KOPT-K1 (cell line): ENCODE data around the gene NUP62.

Experiments
- H3K27ac ChIP-seq: fragments of 200-600 bp; sonication (generic); 2 replicates; pipeline ENCODE4 v1.5.1; 2016; ENCODE audit warnings: antibody characterized with exemption, mild to moderate bottlenecking, low read depth, low read length; ENCODE audit not compliant: poor library complexity, severe bottlenecking
- H3K36me3 ChIP-seq: fragments of 200-600 bp; sonication (generic); 2 replicates; pipeline ENCODE4 v1.5.1; 2017; ENCODE audit warnings: antibody characterized with exemption, mild to moderate bottlenecking, low read length, moderate library complexity; ENCODE audit not compliant: insufficient read depth
- H3K9me3 ChIP-seq: fragments of 200-600 bp; sonication (generic); 2 replicates; pipeline ENCODE4 v1.5.1; 2017; ENCODE audit warnings: antibody characterized with exemption, low read length, mild to moderate bottlenecking; ENCODE audit not compliant: insufficient read depth, poor library complexity, severe bottlenecking

The NUP62 gene

DNA sequence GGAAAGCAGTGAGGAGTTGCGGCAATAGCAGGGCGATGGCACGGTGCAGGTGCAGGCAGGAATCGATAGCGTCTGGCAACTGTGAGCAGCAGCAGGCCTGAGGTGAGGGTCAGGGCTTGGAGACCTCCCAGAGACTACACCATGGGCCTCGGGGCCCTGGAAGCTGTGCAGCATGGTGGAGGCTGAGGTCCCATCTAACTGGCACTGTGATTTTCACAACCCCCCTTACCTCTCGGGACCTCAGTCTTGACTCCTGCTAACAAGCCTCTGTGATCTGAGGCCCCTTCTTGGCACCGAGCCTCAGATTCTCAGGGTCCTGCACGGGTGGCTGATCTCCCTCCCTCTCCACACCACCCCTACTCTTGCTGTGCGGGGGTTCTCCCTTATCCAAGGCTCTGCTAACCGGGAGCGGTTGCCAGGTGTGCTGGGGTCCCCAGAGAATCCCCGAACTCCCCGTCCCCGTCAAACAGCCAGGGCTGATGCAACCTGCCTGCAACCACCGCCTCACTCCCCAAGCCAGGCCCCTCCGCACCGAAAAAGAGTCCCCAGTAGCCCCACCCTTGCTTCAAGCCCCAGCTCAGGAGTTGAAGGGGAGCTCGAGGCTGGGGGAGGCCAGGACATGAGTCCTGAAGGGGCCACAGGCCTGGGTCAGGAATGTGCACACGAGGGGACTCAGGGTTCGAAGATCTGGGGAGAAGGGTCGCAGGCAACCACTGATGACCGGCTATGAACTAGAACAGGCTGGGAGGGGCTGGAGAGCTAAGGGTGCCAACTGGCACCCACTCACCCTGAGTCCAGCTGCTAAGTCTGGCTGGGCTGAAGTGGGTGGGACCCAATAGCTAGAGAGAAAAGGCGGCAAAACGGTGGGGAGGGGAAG is 5.1 kb downstream of the NUP62 start:
- Histone ChIP-seq H3K36me3 (peaks cover 87% of the 10 kb centered on the region), H3K27ac (no peak overlapping the region), H3K9me3 (no peaks in the 10 kb centered on the region)

DNA sequence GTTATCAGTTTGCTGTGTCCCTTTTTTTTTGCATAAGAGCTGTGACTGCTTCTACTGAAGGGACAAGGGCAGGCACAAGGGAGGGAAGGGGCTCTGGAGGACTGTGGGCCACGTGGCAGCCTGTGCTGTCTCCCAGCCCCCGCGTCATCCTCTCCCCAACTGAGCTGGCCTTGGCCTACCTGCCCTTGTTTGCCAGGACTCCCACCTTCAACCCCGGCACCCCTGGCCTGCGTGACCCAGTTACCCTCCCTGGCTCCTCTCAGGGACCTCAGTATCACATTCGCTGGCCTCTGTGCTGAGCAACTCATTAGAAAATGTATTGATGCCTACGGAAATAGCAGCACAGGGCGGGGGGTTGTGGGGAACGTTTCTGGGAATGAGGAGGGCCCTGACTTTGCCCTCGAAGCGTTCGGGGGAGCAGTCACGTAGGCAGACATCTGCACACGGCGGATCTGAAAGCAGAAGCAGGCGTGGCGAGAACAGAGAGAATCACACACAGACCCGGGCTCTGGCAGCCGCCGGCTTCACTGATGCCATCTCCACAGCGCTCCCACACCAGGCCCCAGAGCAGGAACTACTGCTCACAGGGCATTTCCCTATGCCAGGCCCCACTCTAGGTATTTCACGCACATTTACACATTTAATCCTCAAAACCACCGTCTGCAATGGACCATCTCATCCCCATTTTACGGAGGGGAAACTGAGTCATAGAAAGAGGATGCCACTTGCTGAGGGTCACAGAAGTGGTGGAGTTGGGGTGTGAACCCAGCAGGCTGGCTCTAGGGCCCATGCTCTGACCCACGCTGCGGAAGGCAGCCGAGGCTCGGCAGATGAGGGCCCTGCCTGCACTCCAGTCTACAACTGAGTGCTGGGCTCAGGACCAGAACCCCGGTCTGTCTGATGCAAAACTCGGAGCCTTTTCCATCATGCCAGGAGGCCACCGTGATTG is 6.0 kb downstream of the NUP62 start:
- Histone ChIP-seq H3K27ac (no peak overlapping the region), H3K36me3 (peaks cover 95% of the 10 kb centered on the region), H3K9me3 (no peaks in the 10 kb centered on the region)

DNA sequence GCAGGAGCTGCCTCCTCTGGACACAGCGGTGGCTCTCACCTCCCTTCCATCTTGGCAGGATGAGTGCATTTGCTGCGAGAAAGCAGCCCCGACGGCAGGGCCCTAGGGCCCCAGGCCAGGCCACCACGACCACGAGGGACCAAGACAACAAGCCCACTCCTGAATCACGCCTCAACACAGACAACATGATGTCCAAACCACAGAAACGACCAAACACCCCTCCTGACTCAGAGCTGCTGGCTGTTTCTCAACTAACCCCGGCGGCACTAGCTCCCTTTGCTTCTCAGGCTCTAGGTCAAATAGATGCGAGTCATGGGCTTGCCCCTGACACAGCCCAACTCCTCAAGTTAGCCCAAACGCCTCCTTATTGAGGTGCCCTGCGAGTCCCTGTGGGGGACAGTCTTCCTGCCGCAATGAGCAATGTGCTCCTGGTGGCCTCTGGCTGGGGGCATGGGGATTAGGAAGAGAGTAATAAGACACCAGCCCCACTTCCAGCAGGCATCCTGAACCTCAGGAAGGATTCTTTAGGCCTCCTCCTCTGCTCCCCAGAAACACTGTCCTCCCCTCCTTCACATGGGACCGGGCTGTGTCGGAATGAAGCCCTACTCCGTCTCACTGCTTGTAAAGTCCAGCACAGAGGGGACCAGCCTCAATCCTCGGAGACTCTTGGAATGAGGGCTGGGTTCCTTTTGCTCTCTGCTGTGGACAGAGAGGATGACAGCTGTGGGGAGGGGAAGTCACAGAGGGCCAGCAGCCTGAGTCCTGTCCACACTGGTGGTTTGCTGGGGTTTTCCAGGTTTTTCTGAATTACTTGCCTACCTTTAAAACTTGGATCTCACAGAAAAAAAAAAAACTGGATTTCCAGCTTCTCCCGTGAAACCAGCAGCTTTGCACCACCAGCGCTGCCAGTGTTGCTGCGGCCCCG is 7.2 kb downstream of the NUP62 start:
- peaks cover 98% of the 10 kb centered on the region for H3K36me3 ChIP-seq
- H3K27ac ChIP-seq: no peak overlapping the region
- H3K9me3 ChIP-seq: no peaks in the 10 kb centered on the region

DNA sequence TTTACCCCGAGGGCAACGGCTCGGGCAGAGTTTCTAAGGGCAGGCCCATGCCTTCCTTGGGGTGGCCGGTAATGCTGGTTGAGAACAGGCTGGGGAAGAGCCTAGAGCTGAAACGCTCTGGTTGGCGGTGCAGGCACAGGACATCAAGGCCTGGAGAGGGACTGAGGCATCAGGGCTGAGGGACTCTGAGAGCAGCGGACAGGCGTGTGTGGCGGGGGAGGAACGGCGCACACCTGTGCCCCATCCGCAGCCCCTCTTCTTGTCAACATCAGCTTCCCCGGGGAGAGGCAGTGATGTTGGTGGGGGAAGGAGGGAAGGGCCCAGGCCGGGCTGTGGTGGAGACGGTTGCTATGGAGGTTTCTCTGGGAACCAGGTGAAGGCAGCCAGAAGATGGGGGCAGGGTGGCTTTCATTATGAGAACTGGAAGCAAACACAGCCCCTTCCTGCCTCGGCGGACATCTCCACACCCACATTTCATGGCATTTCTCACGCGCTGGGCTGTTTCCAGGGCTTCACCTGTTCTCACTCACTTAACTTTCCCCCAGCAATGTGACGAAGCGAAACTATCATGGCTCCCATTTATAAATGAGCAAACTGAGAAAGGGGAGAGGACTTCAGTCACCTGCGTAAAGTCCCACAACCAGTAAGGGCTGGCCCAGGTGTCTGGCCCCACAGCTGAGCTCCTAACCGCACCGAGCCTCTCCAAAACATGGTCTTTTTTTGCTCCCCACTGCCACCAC is 8.5 kb downstream of the NUP62 start:
- Histone ChIP-seq H3K9me3 (no peaks in the 10 kb centered on the region), H3K36me3 (peaks cover 96% of the 10 kb centered on the region), H3K27ac (no peak overlapping the region)

DNA sequence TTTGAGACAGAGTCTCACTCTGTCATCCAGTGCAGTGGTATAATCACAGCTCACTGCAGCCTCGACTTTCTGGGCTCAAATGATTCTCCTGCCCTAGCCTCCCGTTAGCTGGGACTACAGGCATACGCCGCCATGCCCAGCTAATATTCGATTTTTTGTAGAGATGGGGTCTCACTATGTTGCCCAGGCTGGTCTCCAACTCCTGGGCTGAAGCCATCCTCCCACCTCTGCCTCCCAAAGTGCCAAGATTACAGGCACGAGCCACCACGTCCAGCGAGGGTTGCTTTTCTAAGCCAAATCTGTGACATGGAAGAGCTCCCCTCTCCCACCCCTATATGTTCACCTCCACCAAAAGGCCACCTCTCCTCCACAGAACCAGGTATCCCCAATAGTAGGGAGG is 11.2 kb downstream of the NUP62 start:
- Histone ChIP-seq H3K27ac (no peak overlapping the region), H3K36me3 (peaks cover 96% of the 10 kb centered on the region)

DNA sequence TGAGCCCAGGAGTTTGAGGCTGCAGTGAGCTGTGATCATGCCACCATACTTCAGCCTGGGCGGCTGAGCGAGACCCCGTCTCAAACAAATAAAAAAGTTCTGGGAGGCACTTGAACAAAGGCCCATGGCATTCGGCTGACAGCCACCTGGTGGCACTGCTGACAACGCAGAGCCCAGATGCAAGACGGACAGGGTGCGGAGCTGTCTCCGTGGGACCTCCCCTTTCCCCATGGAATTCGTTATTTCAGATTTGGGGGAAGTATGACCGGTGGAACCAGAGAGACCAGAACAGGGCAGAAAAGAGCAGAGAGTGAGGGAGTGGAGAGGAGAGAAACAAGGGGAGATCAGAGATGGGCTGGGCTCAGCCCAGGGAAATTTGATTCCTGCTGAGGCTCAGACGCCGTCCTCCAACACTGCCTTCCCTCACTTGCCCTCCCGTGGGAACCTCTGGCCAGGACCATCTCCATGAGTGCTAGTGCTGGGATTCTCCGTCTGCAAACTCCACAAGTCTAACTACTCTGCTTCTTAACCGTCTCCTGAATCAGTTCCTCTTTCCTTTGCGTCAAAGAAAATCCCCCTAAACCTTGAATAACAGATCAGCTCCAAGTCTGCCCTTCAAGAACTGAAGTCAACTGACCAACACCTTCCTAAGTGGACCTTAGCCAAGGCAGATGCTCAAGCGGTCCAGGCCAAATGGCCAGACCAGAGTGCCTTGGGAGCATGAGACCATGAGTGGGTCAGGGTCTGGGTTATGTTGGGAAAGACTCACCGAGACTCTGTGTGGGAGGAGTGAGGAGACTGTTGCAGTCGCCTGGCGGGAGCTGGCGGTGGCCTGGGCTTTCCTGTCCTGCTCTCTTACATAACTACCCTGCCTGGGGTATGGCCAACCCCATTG is 12.2 kb downstream of the NUP62 start:
- Histone ChIP-seq H3K9me3 (no peaks in the 10 kb centered on the region), H3K36me3 (peaks cover 96% of the 10 kb centered on the region), H3K27ac (no peak overlapping the region)

More for the DNA sequence above, 11.2 kb downstream of the NUP62 start:
- no peaks in the 10 kb centered on the region for H3K9me3 ChIP-seq

DNA sequence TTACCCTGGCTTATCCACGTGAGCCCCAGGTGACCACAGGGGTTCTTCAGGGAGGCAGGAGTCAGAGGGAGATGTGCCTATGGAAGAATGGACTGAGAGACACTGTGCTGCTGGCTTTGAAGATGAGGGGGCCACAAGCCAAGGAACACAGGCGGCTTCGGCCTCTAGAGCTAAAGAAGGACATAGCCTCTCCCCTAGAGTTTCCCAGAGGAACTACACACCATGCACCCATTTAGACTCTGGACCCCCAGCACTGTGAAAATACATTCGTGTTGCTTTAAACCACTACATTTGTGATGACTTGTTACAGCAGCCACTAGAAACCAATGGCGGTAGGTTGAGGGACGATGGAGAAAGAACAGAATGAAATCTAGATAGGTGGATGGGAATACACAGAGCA is 14.0 kb downstream of the NUP62 start:
- peaks cover 96% of the 10 kb centered on the region for H3K36me3 ChIP-seq

DNA sequence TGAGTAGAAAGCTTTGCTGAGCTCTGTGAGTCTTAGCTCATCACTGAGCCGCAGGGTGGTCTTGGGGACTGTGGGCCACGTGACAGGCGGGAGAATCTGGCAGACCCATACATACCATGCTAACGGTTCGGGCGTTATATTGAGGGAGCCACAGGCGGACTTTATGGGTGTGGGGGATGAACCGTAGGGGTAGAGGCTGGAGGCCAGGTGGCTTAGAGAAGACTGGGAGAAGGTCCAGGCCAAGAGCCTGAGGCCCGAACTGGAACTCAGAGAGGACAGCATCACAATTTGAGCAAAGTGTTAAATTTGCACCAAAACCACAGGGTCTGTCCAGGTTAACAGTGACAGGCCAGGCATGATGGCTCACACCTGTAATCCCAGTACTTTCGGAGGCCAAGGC is 15.6 kb downstream of the NUP62 start:
- Histone ChIP-seq H3K27ac (no peak overlapping the region), H3K36me3 (peaks cover 97% of the 10 kb centered on the region)

More for the DNA sequence above, 14.0 kb downstream of the NUP62 start:
- Histone ChIP-seq H3K27ac (no peak overlapping the region), H3K9me3 (no peaks in the 10 kb centered on the region)

DNA sequence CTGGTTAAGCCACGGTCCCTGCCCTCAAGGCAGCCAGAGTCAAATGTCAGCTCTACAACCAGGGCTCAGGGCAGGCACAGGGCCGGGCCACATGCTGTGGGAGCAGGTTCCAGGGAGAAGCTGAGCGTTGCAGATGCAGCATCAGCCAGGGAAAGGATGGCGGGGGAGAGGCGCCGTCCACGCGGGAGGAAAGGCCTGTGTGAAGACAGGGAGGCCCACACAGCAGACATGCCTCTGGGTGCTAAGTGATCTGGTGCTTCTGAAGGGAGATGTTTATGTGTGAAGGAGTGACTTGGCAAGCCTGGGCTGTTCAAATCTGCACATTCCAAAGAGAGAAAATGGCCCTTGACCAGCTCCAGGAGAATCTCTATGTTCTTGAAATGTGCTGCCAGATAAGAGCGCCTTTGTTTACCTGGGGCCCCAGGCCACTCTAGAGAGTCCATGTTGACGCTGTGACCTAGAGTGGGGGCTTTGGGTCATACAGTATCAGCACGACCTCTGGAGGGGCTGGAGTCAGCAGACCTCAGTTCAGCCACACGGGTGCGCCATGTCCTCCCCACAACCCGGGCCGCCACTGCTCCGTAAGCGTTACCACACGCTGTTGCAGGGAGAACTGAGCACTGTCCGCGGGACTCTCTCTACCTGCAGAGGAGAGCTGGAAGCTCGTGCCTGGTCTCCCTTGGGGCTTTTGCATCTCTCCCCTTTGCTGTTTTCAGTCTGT is 16.2 kb downstream of the NUP62 start:
- H3K27ac ChIP-seq: no peak overlapping the region
- peaks cover 97% of the 10 kb centered on the region for H3K36me3 ChIP-seq

More for the DNA sequence above, 15.6 kb downstream of the NUP62 start:
- no peaks in the 10 kb centered on the region for H3K9me3 ChIP-seq

DNA sequence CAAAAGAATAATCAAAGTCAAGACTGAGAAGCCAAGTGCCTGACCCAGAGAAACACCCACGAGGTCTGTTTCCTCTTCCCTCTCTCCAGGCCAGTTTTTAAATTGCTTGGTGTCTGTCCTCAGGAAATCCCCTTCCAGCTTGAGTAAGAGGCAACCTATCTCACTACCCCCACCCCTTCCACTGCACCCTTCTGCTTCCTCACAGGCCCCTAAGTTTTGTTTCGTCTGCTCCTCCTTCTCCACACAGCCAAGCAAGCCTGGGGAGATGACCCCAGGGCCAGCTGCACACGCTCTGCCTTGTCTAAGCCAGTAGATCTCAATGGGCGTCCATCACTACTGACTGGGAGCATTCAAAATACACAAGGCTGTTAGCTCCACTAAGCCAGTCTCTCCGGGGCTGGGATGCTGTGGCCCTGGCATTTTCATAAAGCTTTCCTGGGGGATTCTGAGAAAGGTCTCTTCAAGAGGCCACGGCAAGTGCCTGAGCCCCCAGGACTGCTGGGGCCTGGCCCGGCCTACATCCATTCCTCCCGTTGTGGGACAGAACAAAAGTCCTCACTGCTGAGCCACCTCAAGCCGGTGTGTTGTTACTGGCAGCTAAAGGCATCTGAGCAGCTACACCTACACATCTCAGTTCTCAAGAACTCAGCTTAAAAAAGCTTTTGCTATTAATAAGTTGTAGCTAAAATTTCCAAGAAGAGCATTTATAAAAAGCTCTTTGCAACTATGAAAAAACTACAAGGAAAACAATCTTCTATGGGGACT is 17.7 kb downstream of the NUP62 start:
- no peaks in the 10 kb centered on the region for H3K9me3 ChIP-seq
- no peak overlapping the region for H3K27ac ChIP-seq
- peaks cover 97% of the 10 kb centered on the region for H3K36me3 ChIP-seq

More for the DNA sequence above, 16.2 kb downstream of the NUP62 start:
- H3K9me3 ChIP-seq: no peaks in the 10 kb centered on the region

DNA sequence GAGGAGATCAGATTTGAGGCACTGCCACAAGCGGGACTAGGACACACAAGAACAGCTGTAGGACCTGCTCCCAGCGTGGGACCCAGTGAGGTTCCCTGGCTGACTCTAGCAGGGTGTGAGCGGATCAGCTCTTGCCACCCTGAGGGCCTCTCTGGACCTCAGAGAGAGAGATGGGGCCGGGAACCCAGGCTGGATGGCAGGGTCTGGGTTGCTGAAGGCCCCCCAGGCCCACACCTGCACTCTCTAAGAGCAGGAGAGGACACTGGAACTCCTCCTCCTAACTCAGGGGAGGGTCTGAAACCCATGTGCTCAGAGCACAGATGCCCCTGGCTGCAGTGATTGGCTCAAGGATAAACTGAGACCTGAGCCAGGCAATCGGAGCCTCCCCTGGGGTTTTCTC is 19.1 kb downstream of the NUP62 start:
- H3K36me3 ChIP-seq: peaks cover 97% of the 10 kb centered on the region
- no peak overlapping the region for H3K27ac ChIP-seq

More for the DNA sequence above, 19.1 kb downstream of the NUP62 start:
- no peaks in the 10 kb centered on the region for H3K9me3 ChIP-seq
